AG09309 (cell line): ENCODE results near the gene NKAIN2.

Experiments used
- DNase-seq: peaks from one replicate; pipeline ENCODE4 v3.0.0-alpha.2; 2010; ENCODE audit warnings: low read depth
- H3K4me3 ChIP-seq: 2 replicates; pipeline ENCODE4 v1.5.1; 2011; ENCODE audit warnings: mild to moderate bottlenecking, low read depth, low read length, moderate library complexity; ENCODE audit not compliant: control insufficient read depth
- TF ChIP-seq, protein P1 (sequence below): IDR thresholded peaks from 2 replicates; pipeline ENCODE4 v1.5.1; 2011; ENCODE audit warnings: mild to moderate bottlenecking, low read depth, low read length, inconsistent platforms; ENCODE audit not compliant: insufficient read depth, control insufficient read depth; ENCODE audit errors: missing control alignments

Gene NKAIN2

DNA sequence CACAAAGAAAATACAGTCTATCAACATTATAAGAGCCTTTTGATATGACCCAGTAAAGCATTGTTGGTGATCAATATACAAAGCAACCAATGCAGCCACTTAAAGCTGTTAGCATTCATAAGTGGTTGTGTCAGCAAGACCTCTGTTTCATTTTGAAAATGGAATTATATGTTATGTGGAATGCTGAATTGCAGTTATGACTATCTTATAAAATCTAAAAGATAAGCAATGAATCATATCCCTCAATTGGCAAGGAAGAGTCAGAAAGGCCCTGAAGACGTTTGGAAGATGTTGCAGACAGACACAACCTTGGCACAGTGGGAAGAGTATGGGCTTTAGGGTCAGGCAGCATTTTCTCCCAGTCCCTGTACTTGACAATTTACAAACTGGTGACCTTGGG is 1064.8 kb downstream of the NKAIN2 start:
- H3K4me3 ChIP-seq: no peak overlapping the region
- DNase-seq: no peak
- TF ChIP-seq, protein P1, sequence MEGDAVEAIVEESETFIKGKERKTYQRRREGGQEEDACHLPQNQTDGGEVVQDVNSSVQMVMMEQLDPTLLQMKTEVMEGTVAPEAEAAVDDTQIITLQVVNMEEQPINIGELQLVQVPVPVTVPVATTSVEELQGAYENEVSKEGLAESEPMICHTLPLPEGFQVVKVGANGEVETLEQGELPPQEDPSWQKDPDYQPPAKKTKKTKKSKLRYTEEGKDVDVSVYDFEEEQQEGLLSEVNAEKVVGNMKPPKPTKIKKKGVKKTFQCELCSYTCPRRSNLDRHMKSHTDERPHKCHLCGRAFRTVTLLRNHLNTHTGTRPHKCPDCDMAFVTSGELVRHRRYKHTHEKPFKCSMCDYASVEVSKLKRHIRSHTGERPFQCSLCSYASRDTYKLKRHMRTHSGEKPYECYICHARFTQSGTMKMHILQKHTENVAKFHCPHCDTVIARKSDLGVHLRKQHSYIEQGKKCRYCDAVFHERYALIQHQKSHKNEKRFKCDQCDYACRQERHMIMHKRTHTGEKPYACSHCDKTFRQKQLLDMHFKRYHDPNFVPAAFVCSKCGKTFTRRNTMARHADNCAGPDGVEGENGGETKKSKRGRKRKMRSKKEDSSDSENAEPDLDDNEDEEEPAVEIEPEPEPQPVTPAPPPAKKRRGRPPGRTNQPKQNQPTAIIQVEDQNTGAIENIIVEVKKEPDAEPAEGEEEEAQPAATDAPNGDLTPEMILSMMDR: no peak

DNA sequence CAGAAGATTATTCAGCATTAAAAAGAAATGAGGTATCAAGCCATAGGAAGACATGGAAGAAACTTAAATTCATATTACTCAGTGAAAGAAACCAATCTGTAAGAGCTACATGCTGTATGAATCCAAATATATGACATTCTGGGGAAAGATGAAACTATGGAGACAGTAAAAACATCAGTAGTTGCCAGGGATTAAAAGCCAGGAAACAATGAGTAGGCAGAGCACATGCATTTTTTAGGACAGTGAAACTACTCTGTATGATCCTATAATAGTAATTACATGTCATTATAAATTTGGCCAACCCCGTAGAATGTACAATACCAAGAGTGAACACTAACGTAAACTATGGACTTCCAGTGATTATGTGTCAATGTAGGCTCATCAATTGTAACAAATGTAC is 1065.8 kb downstream of the NKAIN2 start:
- no peak for DNase-seq
- TF ChIP-seq, protein P1: no peak
- no peak overlapping the region for H3K4me3 ChIP-seq

DNA sequence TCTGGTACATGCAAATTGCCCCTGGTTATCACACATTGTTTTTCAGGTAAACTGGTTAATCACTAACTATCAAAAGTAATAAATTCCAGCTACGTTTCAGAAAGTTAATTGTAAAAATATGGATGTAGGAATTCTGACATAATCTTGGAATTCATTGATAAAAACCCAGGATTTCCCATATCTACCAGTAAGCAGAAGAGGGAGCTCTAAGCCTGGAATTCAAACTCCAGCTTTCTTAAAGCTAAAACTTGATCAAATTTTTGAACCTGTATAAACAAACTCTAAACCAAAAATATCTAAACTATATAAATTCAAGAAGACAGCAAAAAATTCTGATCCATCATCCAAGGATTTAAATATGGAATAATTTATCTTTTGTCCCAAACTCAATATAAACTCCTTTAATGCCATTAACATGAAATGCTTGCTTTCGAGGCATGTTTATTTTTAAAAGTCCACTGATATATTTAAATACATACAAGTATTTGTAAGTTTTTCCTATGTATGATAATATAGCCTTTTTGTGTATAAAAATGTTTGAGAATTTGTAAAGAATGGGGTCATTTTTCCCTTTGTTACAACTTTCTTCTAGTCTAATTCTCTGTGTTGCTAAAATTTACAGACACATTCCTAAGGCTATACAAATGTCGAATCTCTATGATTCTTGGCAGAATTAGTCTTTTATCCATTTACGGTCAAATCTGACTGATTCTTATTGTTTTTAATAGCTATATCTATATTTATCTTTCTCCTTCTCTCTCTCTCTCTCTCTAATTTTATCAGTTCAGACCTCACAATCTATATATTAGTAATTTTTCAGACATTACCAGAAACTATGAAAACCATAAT is 1067.2 kb downstream of the NKAIN2 start:
- DNase-seq: no peak
- TF ChIP-seq, protein P1: peak; percentile 65

DNA sequence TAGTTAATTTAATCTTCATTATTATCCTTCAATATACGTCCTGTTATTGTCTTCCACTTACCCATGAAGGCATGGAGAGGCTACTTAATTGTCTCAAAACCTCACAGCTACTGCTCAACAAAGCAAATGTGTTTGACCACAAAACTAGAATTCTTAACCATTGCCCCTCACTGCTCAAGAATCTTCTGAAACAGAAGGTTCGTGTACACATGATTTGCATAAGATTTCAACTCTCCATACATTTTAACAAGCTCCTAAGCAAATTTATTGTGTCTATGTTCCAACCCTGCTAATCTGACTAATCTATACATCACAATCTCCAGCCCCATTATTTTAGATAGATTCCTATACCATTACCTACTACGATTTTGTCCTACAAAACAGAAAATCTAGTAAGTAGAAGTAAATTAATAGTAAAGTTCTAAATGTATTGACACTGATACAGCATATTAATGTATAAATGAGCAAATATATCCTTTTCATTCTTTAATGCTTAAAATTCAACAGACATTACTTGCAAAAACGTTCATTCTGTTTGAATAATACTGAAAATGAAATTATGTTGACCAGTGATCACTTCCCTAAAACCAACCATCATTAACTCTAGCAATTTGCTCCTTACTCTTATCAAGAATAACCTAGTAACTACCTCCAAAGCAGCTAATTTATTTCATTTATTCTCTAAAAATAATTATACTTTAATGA is 1068.8 kb downstream of the NKAIN2 start:
- no peak for DNase-seq
- TF ChIP-seq, protein P1: no peak
- H3K4me3 ChIP-seq: no peak overlapping the region

More for the DNA sequence above, 1067.2 kb downstream of the NKAIN2 start:
- H3K4me3 ChIP-seq: no peak overlapping the region

DNA sequence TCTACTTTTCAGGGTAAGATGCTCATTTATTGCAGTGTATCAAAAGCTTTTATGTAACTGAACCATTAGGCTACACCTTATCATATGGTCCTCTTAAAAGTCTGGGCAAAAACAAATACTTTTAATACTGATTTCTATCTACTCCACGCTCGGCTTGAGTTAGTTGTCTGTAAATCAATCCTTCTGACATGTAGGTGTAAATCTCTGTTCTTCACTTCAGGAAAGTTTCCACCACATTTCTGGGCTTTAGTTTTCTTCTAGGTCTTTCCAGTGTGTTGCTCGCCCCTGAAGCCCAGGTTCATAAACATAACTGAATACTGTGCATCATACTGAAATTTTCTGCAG is 1069.4 kb downstream of the NKAIN2 start:
- DNase-seq: no peak
- no peak overlapping the region for H3K4me3 ChIP-seq
- TF ChIP-seq, protein P1: no peak
